ENCODE data around the gene ZNF808.

DNA sequence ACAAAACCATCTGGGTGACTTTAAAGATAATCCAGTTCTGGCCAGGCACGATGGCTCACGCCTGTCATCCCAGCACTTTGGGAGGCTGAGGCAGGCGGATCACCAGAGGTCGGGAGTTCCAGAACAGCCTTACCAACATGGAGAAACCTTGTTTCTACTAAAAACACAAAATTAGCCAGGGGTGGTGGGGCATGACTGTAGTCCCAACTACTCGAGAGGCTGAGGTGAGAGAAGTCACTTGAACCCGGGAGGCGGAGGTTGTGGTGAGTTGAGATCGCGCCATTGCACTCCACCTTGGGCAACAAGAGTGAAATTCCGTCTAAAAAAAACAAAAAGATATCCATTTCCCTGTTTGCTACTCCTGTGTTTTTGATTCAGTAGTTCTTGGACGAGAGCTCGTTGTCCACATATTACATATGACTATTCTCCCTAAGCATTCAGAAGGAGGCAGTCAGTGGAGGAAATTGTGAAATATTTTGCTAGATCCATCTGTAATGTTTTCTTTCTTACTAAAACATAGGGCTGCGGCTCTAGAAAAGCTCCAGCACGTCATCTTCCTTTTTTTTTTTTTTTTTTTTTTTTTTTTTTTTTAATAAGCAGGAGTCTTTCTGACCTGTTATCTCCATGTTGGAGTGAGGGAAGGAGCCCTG lies 76.2 kb downstream of the ZNF808 start:
- no peak for TF ChIP-seq GABPA (IDR thresholded peaks at IDR 0.05; ENCODE audit: low read depth)
- TF ChIP-seq, protein P1, sequence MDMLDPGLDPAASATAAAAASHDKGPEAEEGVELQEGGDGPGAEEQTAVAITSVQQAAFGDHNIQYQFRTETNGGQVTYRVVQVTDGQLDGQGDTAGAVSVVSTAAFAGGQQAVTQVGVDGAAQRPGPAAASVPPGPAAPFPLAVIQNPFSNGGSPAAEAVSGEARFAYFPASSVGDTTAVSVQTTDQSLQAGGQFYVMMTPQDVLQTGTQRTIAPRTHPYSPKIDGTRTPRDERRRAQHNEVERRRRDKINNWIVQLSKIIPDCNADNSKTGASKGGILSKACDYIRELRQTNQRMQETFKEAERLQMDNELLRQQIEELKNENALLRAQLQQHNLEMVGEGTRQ (IDR thresholded peaks at IDR 0.05; ENCODE audit: borderline replicate concordance, low read depth, low read length) = no peak
- TF ChIP-seq, protein P2, sequence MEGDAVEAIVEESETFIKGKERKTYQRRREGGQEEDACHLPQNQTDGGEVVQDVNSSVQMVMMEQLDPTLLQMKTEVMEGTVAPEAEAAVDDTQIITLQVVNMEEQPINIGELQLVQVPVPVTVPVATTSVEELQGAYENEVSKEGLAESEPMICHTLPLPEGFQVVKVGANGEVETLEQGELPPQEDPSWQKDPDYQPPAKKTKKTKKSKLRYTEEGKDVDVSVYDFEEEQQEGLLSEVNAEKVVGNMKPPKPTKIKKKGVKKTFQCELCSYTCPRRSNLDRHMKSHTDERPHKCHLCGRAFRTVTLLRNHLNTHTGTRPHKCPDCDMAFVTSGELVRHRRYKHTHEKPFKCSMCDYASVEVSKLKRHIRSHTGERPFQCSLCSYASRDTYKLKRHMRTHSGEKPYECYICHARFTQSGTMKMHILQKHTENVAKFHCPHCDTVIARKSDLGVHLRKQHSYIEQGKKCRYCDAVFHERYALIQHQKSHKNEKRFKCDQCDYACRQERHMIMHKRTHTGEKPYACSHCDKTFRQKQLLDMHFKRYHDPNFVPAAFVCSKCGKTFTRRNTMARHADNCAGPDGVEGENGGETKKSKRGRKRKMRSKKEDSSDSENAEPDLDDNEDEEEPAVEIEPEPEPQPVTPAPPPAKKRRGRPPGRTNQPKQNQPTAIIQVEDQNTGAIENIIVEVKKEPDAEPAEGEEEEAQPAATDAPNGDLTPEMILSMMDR (IDR thresholded peaks at IDR 0.05) = no peak
- no peak for TF ChIP-seq TAF1 (IDR thresholded peaks at IDR 0.05; ENCODE audit: borderline replicate concordance, low read depth, low read length)
- TF ChIP-seq RAD21 (IDR thresholded peaks at IDR 0.05; ENCODE audit: low read length) = no peak
- TF ChIP-seq NFIC (IDR thresholded peaks at IDR 0.05; ENCODE audit: borderline replicate concordance) = no peak
- TF ChIP-seq TEAD4 (IDR thresholded peaks at IDR 0.05; ENCODE audit: borderline replicate concordance, insufficient read depth) = no peak
- no peak for TF ChIP-seq CHD2 (IDR thresholded peaks at IDR 0.05; ENCODE audit: low read length, partially characterized antibody)
- TF ChIP-seq NRF1 (IDR thresholded peaks at IDR 0.05; ENCODE audit: low read depth, low read length) = no peak
- no peak for TF ChIP-seq EP300 (IDR thresholded peaks at IDR 0.05; ENCODE audit: borderline replicate concordance in 1 of 2, low read depth in 1 of 2, low read length in 1 of 2)
- no peak for TF ChIP-seq RCOR1 (IDR thresholded peaks at IDR 0.05; ENCODE audit: low read length)
